SK-N-MC (cell line): Measurements from ENCODE around the gene FNDC3B.
"Not testable (repeated sequence)": the region's sequence is repeated elsewhere in the genome, so short reads cannot be mapped to it uniquely, and the experiment has no call there.

Source experiments
- EZH2 ChIP-seq: fragments of 200-600 bp; sonication (generic); IDR thresholded peaks from one replicate; pipeline ENCODE4 v1.6.1; 2017; ENCODE audit warnings: antibody characterized with exemption
- FOXP2 ChIP-seq: optimal IDR thresholded peaks from 2 replicates; pipeline ENCODE3; 2011; ENCODE audit warnings: mild to moderate bottlenecking, moderate library complexity; ENCODE audit not compliant: insufficient read depth; ENCODE audit errors: extremely low read length, control extremely low read depth
- POLR2AphosphoS5 ChIP-seq: IDR thresholded peaks from 2 replicates; pipeline ENCODE4 v1.6.1; 2012; ENCODE audit warnings: mild to moderate bottlenecking, low read depth, low read length, borderline replicate concordance

GRCh38 chr3:172242471-172242870, 203.1 kb downstream of the FNDC3B start:
- TF ChIP-seq EZH2, POLR2AphosphoS5, FOXP2: not testable (repeated sequence)
